H7 (cell line): Measurements from ENCODE around the gene UBXN6. TPM values are rescaled to one million over a fixed set of nuclear protein-coding genes. Genes with fewer than 3 reads are reported as not detected.

Experiments
- DNase-seq: peaks from one replicate; pipeline ENCODE4 v3.0.0; 2012
- H3K27me3 ChIP-seq: 2 replicates; pipeline ENCODE4 v1.6.0; 2011; ENCODE audit warnings: mild to moderate bottlenecking, low read length; ENCODE audit not compliant: control insufficient read depth, insufficient read depth
- H3K36me3 ChIP-seq: replicated peaks from 2 replicates; pipeline ENCODE4 v1.5.1; 2011; ENCODE audit warnings: low read length; ENCODE audit not compliant: control insufficient read depth, insufficient read depth
- H3K4me3 ChIP-seq: 2 replicates; pipeline ENCODE4 v1.5.1; 2011; ENCODE audit warnings: low read depth, mild to moderate bottlenecking, control low read depth, low read length, moderate library complexity; ENCODE audit not compliant: insufficient read depth
- total RNA-seq: library from RNA; depleted of rRNA; stranded (reverse); fragments of >200 nt; shearing (Covaris generic); gene quantifications from 2 replicates; pipeline ENCODE4 v1.2.3, GENCODE V29; 2014

UBXN6 gene
- total RNA-seq, 1 experiment from 2014 or later: 41.8 TPM

DNA sequence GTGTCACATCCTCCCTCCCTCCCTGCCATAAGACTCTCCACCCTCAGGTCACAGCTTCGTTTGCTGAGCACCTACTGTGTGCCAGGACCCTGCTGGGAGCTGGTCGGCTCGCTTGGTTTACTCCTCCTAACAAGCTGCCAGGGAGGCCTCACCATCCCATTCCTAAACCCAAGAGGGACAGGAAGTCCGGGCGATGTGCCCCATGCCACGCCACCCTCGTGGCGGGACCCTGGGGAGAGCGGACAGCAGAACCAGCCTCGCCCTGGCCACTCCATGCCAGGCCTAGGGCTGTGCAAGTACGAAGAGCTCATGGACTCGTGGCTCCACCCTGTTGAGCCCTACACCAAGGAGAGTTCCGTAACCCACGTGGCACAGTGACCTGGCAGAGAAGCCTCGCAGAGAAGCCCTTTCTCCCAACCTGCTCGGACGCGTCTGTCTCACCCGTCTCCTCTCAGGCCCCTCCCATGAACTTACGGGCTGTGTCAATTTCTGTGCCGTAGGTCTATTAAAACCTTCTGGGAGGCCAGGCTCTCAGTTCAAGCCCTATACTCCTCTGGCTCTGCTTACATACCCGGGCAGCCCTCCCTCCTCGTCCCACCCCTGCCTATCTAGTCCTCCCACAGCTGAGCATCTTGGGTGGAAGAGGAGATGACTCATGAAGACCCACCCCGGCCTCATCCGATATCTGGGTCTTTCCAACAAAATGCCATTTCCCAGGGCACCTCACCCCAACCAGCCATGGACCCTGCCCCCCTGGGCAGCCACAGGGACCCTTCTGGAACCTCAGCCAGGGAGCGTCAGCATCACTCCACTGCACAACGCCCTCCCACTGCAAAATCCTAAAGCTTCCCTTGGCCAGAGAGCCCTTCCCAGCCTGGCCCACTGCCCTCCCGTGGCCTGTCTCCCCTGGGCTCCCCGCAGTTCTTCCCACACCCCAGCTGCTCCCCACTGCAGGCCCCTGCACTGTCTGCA lies 2.6 kb downstream of the UBXN6 start:
- DNase-seq: peak; percentile 50
- no peaks in the 10 kb centered on the region; the same call in 1 of the 2 replicates for H3K36me3 ChIP-seq
- no peaks in the 10 kb centered on the region for H3K27me3 ChIP-seq
- H3K4me3 ChIP-seq: no peak overlapping the region

DNA sequence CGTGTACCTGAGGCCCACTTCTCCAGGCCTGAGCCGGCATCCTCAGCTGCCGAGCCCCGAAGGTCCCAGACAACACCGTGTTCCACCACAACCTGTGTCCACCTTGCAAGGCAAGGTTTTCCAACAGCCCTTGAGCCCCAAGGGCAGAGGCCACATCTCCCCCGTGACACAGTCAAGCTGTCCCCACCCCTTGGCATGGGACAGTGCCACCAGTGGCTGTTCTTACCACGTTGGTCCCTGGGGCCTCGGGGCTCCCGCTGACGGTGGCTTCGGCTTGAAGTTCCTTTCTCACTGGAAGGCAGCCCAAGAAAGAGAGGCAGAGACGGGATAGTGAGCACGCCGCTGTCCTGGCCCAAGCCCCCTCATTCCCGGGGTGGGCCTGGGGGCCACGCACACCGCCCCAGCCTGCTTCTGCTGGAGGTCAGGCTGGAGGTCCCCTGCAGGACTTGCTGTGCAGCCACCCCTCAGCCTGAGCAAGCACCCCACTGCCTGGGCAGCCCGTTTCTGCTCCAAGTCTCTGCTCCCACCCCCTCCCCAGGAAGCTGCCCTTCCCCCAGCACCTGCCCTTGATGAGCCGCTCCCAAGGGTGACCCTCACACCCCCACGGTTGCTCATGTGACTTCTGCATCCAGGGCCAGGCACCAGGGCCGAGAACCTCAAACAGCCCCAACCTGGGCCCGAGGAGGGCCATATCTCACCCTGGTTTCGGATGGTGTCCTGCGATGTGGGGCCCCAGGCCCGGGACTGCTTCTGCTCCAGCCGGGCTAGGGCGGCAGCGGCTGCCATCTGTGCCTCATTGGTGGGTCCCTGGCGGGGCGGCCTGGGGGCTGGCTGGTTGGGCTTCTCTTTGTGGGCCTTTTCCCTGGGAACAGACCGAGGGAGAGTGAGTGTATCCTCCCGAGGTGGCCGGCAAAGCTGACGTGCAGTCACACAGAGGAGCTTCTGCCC lies 4.1 kb downstream of the UBXN6 start:
- H3K4me3 ChIP-seq: no peak overlapping the region
- peak; percentile 54 for DNase-seq
- H3K36me3 ChIP-seq: no peaks in the 10 kb centered on the region; the same call in none of the 2 replicates
- no peaks in the 10 kb centered on the region for H3K27me3 ChIP-seq

DNA sequence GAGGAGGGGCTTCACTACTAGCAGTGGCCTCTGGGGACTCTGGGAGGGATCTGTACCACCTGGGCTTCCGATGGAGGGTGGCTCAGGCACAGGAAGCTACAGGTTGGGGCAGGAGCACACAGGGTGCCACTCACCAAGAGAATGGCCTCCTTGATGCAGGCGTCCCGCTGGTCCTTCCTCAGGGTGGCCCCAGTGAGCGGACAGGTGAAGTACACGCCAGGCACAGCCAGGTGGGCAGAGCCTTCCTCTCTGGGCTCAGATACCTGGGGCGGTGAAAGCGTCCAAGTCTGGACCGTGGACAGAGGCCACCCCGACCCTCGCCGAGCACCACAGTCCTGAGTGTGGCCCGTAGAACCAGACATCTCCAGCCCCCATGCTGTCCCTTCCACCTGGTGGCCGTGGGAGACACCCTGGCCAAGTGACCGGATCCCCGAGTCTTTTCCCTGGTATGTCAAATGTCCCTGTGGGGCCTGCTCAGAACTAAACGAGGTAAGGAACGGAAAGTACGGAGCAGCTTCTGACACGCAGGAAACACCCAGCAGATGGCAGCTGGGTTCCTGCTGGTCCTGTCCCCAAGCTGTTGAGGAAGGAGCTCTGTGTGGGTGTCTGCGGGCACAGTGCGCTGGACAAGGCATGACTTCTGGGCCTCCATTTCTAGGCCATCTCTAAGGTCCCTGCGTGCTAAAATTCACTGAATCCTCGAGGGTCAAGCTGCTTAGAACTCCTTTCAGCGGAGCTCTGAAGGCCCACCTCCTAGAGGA lies 5.2 kb downstream of the UBXN6 start:
- Histone ChIP-seq H3K36me3 (no peaks in the 10 kb centered on the region; the same call in none of the 2 replicates), H3K4me3 (no peak overlapping the region), H3K27me3 (no peaks in the 10 kb centered on the region)
- peak; percentile 54 for DNase-seq

DNA sequence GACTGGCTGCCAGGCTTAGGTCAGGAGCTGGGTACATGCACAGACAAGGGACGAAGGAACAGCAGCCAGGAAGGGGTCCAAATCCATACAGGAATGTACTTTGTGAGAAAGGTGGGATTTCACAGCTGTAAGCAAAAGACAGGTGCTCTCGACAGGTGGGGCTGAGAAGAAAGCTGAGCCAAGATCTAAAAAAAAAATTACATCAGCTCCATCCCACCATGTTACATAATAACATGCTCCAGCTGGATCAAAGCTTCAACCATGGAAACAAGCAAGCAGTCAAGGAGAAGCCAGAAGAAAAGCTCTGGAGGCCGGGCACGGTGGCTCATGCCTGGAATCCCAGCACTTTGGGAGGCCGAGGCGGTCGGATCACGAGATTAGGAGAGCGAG lies 8.0 kb downstream of the UBXN6 start:
- H3K4me3 ChIP-seq: no peak overlapping the region
- H3K36me3 ChIP-seq: no peaks in the 10 kb centered on the region; the same call in none of the 2 replicates
- no peak for DNase-seq
- H3K27me3 ChIP-seq: no peaks in the 10 kb centered on the region

DNA sequence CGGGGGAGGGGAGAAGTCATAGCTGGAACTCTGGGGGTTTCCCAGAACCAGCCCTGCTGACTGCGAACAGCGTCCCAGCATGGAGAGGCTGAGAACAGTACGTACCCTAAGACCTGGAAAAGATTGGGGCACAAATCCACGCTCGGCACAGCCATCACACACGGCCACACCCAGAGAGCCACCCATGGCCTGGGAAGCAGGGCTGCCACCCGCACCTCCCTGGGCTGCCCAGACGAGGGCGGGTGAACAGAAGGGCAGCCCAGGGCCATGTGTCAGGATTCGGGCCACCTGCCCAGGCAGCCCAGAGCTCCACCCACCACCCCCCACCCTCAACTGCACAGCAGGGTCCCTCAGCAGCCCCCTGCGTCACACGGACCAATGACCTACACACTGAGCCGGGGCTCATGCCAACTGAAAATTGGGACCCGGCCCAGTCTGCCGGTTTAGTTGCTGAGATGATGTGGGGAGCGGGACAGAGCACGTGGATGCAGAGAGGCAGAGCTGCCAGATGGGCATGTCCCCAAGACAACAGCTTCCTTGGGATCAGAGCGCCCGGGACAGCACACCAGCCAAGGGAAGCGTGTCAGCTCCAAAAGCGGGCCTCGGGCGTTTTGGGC lies 8.5 kb downstream of the UBXN6 start:
- DNase-seq: peak; percentile 72
- peaks cover 1% of the 10 kb centered on the region for H3K36me3 ChIP-seq
- H3K4me3 ChIP-seq: no peak overlapping the region
- no peaks in the 10 kb centered on the region for H3K27me3 ChIP-seq

DNA sequence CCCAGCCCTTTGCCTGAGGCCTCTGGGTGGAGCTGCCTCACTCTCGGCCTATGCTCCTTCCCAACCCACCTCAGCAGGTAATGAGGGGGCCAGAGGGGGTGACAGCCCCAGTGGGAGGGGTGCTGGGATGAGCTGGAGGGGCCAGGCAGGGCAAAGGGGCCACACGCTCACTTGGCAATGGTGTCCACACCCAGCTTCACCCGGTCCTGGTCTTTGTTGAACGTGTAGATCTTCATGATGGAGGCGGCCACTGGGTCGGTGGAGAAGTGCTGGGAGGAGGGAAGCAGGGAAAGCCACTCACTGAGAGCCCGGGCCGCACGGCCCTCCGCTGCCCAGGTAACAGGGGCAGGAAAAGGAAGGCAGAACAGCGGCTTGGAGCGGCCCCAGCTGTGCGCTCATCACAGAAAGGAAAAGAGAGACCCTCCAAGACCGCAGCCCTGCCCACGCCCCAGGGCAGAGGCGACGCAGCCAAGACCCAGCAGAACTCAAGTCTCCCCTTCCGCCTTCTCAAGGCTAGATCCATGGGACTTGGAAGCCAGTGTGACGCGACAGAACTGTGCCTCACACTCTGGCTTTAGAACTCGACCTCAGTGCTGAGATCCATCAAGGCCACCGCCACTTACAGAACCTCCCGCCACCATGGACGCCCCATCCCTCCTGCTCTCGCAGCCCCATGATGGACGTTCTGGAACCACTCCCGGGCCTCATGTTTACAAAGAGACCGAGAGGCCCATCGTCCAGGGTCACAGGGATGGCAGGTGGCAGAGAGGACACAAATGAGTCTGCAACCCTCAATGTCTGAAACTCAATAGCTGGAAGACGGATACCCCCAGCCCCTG lies 9.2 kb downstream of the UBXN6 start:
- peak; percentile 53 for DNase-seq
- Histone ChIP-seq H3K36me3 (peaks cover 1% of the 10 kb centered on the region), H3K4me3 (no peak overlapping the region), H3K27me3 (no peaks in the 10 kb centered on the region)

DNA sequence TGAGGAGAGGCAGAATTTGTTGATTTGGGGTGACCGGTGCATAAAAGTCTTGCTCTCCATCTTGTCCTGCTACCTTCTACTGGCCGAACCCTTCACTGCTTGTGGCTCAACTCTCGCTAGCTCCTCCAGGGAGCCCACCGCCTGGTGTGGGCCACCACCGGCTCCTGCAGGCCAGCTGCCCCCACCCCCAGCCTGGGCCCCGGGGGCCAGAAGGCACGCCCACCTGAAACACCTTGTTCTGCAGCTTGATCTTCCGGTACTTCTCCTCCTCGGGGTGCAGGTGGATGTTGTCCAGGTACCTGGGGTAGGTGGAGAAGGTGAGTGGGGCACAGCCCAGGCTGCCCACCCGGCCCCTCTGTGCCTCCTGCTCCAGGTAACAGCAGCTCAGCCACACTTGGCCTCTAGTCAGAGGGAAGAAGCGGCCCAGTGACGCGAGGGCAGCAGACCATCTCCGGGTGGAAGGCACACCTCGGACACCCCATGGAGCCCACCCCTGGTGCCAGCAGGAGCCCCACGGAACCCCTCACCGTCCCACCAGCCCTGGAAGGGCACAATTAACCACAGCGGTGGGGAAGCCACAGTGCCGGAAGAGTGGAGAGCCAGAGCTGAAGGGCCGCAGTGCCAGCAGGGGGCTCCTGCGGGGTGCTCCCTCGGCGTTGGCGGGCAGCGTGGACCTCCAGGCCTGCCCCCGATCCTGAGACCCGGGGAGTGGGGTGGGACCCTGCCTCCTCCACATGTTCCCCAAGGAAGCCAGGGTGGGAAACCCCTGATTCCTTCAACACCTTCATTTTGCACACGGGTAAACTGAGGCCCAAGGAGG lies 10.1 kb downstream of the UBXN6 start:
- Histone ChIP-seq H3K4me3 (no peak overlapping the region), H3K27me3 (no peaks in the 10 kb centered on the region), H3K36me3 (peaks cover 1% of the 10 kb centered on the region)
- peak; percentile 65 for DNase-seq

DNA sequence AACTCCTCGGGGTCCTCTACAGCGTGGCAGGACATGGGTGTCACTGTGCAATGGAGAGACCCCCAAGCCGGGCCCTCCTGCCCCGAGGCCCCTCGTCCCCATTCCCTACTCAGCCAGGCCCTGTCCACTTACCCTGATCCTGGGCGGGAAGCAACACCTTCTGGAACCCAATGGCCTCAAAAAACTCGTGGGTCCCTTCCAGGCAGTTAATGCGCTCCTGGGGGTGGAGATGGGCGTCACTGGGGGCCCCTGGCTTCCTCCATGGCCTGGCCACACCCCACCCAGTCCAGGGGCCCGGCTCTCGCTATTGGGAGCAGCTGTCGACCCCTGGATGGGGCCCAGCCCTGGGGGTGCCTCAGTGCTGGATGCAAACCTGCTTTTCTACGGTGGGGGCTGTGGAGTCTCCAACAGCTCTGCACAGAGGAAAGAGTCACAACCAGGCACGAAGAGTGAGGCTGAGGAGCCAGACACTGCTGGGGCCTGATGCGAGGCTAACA lies 10.8 kb downstream of the UBXN6 start:
- Histone ChIP-seq H3K27me3 (no peaks in the 10 kb centered on the region), H3K4me3 (no peak overlapping the region), H3K36me3 (peaks cover 7% of the 10 kb centered on the region)
- peak; percentile 59 for DNase-seq

- Histone ChIP-seq H3K27me3 (no peaks in the 10 kb centered on the region), H3K36me3 (peaks cover 7% of the 10 kb centered on the region), H3K4me3 (no peak overlapping the region)
- DNase-seq: peak; percentile 70
Measured at GRCh38 chr19:4445963-4446703, 11.5 kb downstream of the UBXN6 start.

- no peaks in the 10 kb centered on the region for H3K27me3 ChIP-seq
- H3K4me3 ChIP-seq: no peak overlapping the region
- DNase-seq: peak; percentile 61
- peaks cover 13% of the 10 kb centered on the region for H3K36me3 ChIP-seq
Measured at GRCh38 chr19:4444765-4445741, 12.5 kb downstream of the UBXN6 start.
